Loucy (cell line): ENCODE measurements around the gene ODF4.

Source experiments
- H2AFZ ChIP-seq: fragments of 200-600 bp; sonication (generic); 2 replicates; pipeline ENCODE4 v1.6.0; 2016; ENCODE audit warnings: antibody characterized with exemption, mild to moderate bottlenecking, low read length, moderate library complexity
- H3F3A ChIP-seq: fragments of 200-600 bp; 2 replicates; pipeline ENCODE4 v1.6.0; 2016; ENCODE audit warnings: antibody characterized with exemption, low read depth, mild to moderate bottlenecking
- H3K27me3 ChIP-seq: fragments of 200-600 bp; sonication (generic); 2 replicates; pipeline ENCODE4 v1.6.1; 2014; ENCODE audit warnings: low read length, mild to moderate bottlenecking; ENCODE audit not compliant: insufficient read depth, poor library complexity, severe bottlenecking
- H3K36me3 ChIP-seq: fragments of 200-600 bp; sonication (generic); 2 replicates; pipeline ENCODE4 v1.6.1; 2016; ENCODE audit warnings: low read length; ENCODE audit not compliant: insufficient read depth
- H3K4me1 ChIP-seq: fragments of 200-600 bp; sonication (generic); 2 replicates; pipeline ENCODE4 v1.5.1; 2014; ENCODE audit warnings: low read length, mild to moderate bottlenecking; ENCODE audit not compliant: insufficient read depth, poor library complexity, severe bottlenecking
- H3K4me2 ChIP-seq: fragments of 200-600 bp; sonication (generic); 2 replicates; pipeline ENCODE4 v1.6.0; 2014; ENCODE audit warnings: antibody characterized with exemption, low read length, low read depth, mild to moderate bottlenecking; ENCODE audit not compliant: poor library complexity, severe bottlenecking
- H3K4me3 ChIP-seq: fragments of 200-600 bp; sonication (generic); 2 replicates; pipeline ENCODE4 v1.5.1; 2014; ENCODE audit warnings: low read length, mild to moderate bottlenecking, mixed read lengths; ENCODE audit not compliant: poor library complexity, severe bottlenecking
- H3K79me2 ChIP-seq: fragments of 200-600 bp; sonication (generic); 2 replicates; pipeline ENCODE4 v1.6.1; 2014; ENCODE audit warnings: low read length; ENCODE audit not compliant: insufficient read depth
- H3K9ac ChIP-seq: fragments of 200-600 bp; sonication (generic); 2 replicates; pipeline ENCODE4 v1.6.0; 2014; ENCODE audit warnings: mild to moderate bottlenecking, low read depth, low read length, moderate library complexity; ENCODE audit not compliant: poor library complexity, severe bottlenecking
- H3K9me2 ChIP-seq: fragments of 200-600 bp; sonication (generic); replicated peaks from 2 replicates; pipeline ENCODE4 v1.6.1; 2016; ENCODE audit warnings: low read depth, low read length, mixed read lengths
- H3K9me3 ChIP-seq: fragments of 200-600 bp; sonication (generic); 2 replicates; pipeline ENCODE4 v1.6.1; 2014; ENCODE audit warnings: mild to moderate bottlenecking, antibody characterized with exemption, low read length, low read depth; ENCODE audit not compliant: insufficient read depth
- H4K20me1 ChIP-seq: fragments of 200-600 bp; sonication (generic); 2 replicates; pipeline ENCODE4 v1.6.0; 2014; ENCODE audit warnings: antibody characterized with exemption, low read length, mild to moderate bottlenecking; ENCODE audit not compliant: insufficient read depth, poor library complexity, severe bottlenecking
- EZH2phosphoT487 ChIP-seq: fragments of 200-600 bp; IDR thresholded peaks from 2 replicates; pipeline ENCODE4 v1.6.1; 2018; ENCODE audit warnings: antibody characterized with exemption, mild to moderate bottlenecking, moderate library complexity, borderline replicate concordance
- TF ChIP-seq, protein P1 (sequence below): fragments of 200-600 bp; sonication (generic); conservative IDR thresholded peaks from 2 replicates; pipeline ENCODE4 v1.5.1; 2014; ENCODE audit warnings: mild to moderate bottlenecking, antibody characterized with exemption, low read length

ODF4 gene

DNA sequence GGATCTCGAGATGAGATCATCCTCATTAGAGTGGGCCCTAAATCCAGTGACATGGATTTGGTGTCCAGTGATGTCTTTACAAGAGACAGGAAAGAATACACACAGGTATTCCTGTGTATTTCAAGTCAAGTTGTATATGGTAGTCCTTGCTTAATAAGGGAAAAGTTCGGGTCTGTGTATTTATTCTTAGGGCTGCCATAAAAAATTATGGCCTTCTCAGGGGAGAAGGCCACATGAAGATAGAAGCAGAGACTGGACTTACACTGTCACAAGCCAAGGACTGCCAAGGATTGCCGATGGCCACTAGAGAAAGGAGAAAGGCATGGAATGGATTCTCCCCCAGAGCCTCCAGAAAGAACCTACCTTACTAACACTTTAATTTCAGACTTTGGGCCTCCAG is 28.6 kb downstream of the ODF4 start:
- H3K4me1 ChIP-seq = no peaks in the 10 kb centered on the region
- no peak overlapping the region for H3K4me2 ChIP-seq
- no peaks in the 10 kb centered on the region for H3K36me3 ChIP-seq
- H3K9me3 ChIP-seq = no peaks in the 10 kb centered on the region
- no peak overlapping the region for H2AFZ ChIP-seq
- H4K20me1 ChIP-seq = no peaks in the 10 kb centered on the region
- no peak overlapping the region for H3K4me3 ChIP-seq
- no peaks in the 10 kb centered on the region for H3K79me2 ChIP-seq
- no peaks in the 10 kb centered on the region for H3K9me2 ChIP-seq
- TF ChIP-seq EZH2phosphoT487 = no peak
- TF ChIP-seq, protein P1, sequence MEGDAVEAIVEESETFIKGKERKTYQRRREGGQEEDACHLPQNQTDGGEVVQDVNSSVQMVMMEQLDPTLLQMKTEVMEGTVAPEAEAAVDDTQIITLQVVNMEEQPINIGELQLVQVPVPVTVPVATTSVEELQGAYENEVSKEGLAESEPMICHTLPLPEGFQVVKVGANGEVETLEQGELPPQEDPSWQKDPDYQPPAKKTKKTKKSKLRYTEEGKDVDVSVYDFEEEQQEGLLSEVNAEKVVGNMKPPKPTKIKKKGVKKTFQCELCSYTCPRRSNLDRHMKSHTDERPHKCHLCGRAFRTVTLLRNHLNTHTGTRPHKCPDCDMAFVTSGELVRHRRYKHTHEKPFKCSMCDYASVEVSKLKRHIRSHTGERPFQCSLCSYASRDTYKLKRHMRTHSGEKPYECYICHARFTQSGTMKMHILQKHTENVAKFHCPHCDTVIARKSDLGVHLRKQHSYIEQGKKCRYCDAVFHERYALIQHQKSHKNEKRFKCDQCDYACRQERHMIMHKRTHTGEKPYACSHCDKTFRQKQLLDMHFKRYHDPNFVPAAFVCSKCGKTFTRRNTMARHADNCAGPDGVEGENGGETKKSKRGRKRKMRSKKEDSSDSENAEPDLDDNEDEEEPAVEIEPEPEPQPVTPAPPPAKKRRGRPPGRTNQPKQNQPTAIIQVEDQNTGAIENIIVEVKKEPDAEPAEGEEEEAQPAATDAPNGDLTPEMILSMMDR = no peak
- no peak overlapping the region for H3K9ac ChIP-seq
- H3K27me3 ChIP-seq = no peaks in the 10 kb centered on the region
- H3F3A ChIP-seq = no peaks in the 10 kb centered on the region

DNA sequence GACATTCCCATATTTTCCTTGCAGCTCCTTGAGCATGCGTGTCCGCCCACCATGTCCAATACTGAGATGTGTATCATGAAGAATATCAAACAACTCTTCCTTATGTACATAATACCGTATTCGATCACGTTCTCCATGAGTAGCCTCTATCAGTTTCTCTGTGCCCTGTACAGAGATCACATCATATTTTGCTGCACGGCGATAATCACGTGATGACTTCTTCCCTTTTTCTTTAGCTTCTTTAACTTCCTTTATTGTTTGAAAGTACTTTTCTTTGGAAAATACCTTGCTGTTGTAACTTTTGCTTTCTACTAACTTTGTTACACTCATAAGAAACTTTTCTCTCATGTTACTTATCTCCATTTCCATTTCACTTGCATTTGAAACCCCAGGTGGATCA is 30.3 kb downstream of the ODF4 start:
- H3K4me3 ChIP-seq = no peak overlapping the region
- H3K4me1 ChIP-seq = no peaks in the 10 kb centered on the region
- no peaks in the 10 kb centered on the region for H3K27me3 ChIP-seq
- no peaks in the 10 kb centered on the region for H3F3A ChIP-seq
- H3K9ac ChIP-seq = no peak overlapping the region
- H2AFZ ChIP-seq = no peak overlapping the region
- H3K36me3 ChIP-seq = no peaks in the 10 kb centered on the region
- no peak for TF ChIP-seq EZH2phosphoT487
- TF ChIP-seq, protein P1 = no peak
- H4K20me1 ChIP-seq = no peaks in the 10 kb centered on the region
- H3K9me3 ChIP-seq = no peaks in the 10 kb centered on the region
- no peak overlapping the region for H3K4me2 ChIP-seq
- no peaks in the 10 kb centered on the region for H3K9me2 ChIP-seq
- no peaks in the 10 kb centered on the region for H3K79me2 ChIP-seq

DNA sequence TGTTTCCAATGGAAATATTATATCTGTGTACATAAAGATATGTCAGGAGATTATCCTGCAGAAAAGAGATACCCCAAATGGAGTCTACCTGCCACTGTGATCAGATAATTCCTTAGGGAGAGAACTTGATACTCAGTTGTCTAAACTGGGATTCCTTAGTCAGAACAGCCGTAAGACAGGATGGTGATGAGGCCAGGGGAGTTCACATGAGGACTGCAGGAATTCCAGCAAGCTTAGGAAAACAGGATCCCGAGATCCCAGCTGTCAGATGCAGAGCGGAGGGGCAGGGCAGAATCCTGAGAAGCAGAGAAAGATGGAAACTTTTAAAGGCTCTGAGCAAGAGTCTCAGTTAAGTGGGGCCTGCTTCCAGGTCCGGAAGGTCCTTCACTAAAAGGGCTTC is 32.1 kb downstream of the ODF4 start:
- TF ChIP-seq EZH2phosphoT487 = no peak
- TF ChIP-seq, protein P1 = no peak

More for the DNA sequence above, 32.1 kb downstream of the ODF4 start:
- no peaks in the 10 kb centered on the region for H3K27me3 ChIP-seq
- no peaks in the 10 kb centered on the region for H3K9me3 ChIP-seq
- H3K4me2 ChIP-seq = no peak overlapping the region
- H3K79me2 ChIP-seq = peaks cover 14% of the 10 kb centered on the region
- no peak overlapping the region for H3K4me3 ChIP-seq
- peaks cover 1% of the 10 kb centered on the region for H4K20me1 ChIP-seq
- no peak overlapping the region for H2AFZ ChIP-seq
- H3F3A ChIP-seq = peaks cover 2% of the 10 kb centered on the region
- no peaks in the 10 kb centered on the region for H3K9me2 ChIP-seq
- peaks cover 1% of the 10 kb centered on the region; the same call in 1 of the 2 replicates for H3K36me3 ChIP-seq
- H3K9ac ChIP-seq = no peak overlapping the region
- H3K4me1 ChIP-seq = peaks cover 11% of the 10 kb centered on the region
